Activated T-cell treated with anti-CD3 and anti-CD28 coated beads, Interleukin-2, amount 50 U/mL, for 72 hours (primary cell): ENCODE data around the gene C2orf49. TPM values are rescaled to one million over a fixed set of nuclear protein-coding genes. Genes with fewer than 3 reads are reported as not detected.
A peak's percentile ranks its signal among the peaks of the same experiment; 100 is the strongest.
"Not testable (repeated sequence)": the region's sequence is repeated elsewhere in the genome, so short reads cannot be mapped to it uniquely, and the experiment has no call there.

Experiments used
- ATAC-seq, 2 donors: fragments of 150-1000 bp; cut with Tn5 transposase; replicated peaks in 1 of 2; 2 replicates each; pipeline ENCODE4 v1.10.0; 2021; ENCODE audit warnings: moderate library complexity in 2 of 2, mild to moderate bottlenecking in 1 of 2
- DNase-seq, 2 donors: peaks; one replicate each; pipeline ENCODE4 v3.0.0; 2021 to 2022; ENCODE audit warnings: mixed read lengths in 1 of 2
- H3K27ac Mint-ChIP-seq: one replicate; pipeline ENCODE4 v1.8.0; 2022; ENCODE audit warnings: mild to moderate bottlenecking, moderate library complexity, mixed read lengths
- H3K27me3 Mint-ChIP-seq: one replicate; pipeline ENCODE4 v1.8.0; 2022; ENCODE audit warnings: low read depth, mixed read lengths
- H3K36me3 Mint-ChIP-seq, 2 donors: one replicate each; pipeline ENCODE4 v1.8.0; 2022; ENCODE audit warnings: mixed read lengths in 2 of 2, mild to moderate bottlenecking in 1 of 2; ENCODE audit not compliant: insufficient read depth in 2 of 2
- H3K4me1 Mint-ChIP-seq: one replicate; pipeline ENCODE4 v1.8.0; 2022; ENCODE audit warnings: low read depth, mixed read lengths
- H3K4me3 Mint-ChIP-seq, 2 donors: one replicate each; pipeline ENCODE4 v1.8.0; 2022; ENCODE audit warnings: mild to moderate bottlenecking in 2 of 2, mixed read lengths in 2 of 2, moderate library complexity in 2 of 2
- H3K9me3 Mint-ChIP-seq, 2 donors: one replicate each; pipeline ENCODE4 v1.8.0; 2022; ENCODE audit warnings: mixed read lengths in 2 of 2
- total RNA-seq, 2 donors: library from RNA; stranded (reverse); gene quantifications; one replicate each; pipeline ENCODE4 v1.2.3, GENCODE V29; 2022

The C2orf49 gene
- total RNA-seq, 2 donors from 2014 or later, result 15.9 to 18.9 TPM

- Mint-ChIP-seq H3K4me3 (peak overlapping the region in 1 of 2 donors; percentile 8), H3K27ac (peak overlapping the region; percentile 55), H3K4me1 (peaks cover 76% of the 10 kb centered on the region)
- not testable (repeated sequence) for DNase-seq, H3K36me3 Mint-ChIP-seq, H3K27me3 Mint-ChIP-seq, ATAC-seq, H3K9me3 Mint-ChIP-seq
These were observed 10.1 kb upstream of the C2orf49 start for GRCh38 chr2:105327271-105327670.

- no peak for ATAC-seq
- Mint-ChIP-seq H3K27ac (peak overlapping the region; percentile 90), H3K4me1 (peaks cover 72% of the 10 kb centered on the region), H3K9me3 (no peaks in the 10 kb centered on the region), H3K4me3 (peak overlapping the region; percentile 90 to 98), H3K36me3 (peaks cover 0 to 2% of the 10 kb centered on the region in 2 donors), H3K27me3 (no peaks in the 10 kb centered on the region)
- no peak for DNase-seq
These were observed 9.7 kb upstream of the C2orf49 start for GRCh38 chr2:105327690-105328089.

DNA sequence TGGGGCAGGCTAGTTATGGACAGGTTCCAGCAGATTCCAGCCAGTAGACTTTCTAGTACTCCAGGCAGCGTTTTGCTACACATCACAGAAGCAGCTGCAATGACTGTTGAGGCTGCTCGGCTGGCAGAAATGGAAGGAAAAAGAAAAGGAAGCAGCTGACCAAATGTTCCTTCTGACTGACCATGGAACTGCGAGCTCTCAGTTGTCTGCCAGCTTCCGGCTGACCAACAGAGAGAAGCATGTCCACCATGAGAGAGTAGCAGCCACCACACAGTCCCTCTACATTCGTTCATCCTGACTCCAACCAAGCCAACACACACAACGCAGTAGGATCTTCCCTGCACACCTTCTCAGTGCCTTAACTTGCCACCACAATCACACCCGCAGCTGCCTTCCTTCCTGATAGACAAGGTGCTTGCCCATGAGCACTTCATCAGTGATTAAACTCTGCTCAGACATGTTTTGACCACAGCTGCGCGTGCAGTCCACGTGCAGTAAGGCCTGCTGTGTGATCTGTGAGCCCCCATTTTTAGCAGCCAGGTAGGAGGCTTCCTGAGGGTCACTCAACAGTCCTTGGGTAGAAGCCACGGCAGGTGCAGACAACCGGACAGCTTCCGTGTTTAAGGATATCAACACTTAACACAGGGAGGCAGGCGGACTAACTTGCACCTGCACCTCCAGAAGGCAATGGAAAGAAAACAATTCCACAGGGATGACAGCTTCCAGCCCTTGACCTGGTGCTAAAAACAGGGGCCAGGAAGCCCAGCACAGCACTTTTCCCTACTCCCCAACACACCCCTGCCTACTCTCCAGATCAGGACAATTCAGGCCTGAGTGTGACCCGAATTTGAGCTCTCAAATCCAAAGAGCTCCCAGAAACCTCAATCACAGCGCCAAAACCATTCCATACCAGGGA is 8.8 kb upstream of the C2orf49 start:
- peaks cover 0 to 2% of the 10 kb centered on the region in 2 donors for H3K36me3 Mint-ChIP-seq
- peaks cover 64% of the 10 kb centered on the region for H3K4me1 Mint-ChIP-seq
- H3K4me3 Mint-ChIP-seq, result peak overlapping the region; percentile 90 to 98
- peak; percentile 15 to 31 for DNase-seq
- H3K27ac Mint-ChIP-seq, result peak overlapping the region; percentile 90
- ATAC-seq, result no peak
- H3K27me3 Mint-ChIP-seq, result no peaks in the 10 kb centered on the region
- H3K9me3 Mint-ChIP-seq, result no peaks in the 10 kb centered on the region

DNA sequence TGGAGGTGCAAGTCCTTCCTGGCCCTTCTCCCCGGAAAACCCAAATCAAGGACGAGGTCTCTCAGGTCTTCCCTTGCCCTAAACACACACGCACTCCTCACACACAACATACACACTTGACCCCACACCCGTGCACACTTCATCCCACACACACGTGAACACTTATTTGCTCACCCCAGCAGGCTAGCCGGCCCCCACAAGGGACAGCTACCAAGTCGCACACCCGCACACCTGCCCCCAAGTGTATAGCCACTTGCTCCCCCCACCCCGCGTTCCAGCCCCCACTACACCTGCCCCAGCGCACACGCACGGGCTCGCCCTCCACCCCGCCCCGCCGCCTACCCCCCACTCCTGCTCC is 8.2 kb upstream of the C2orf49 start:
- peak in 1 of 2 donors; percentile 28 for DNase-seq
- peak; percentile 24 to 25 for ATAC-seq
- Mint-ChIP-seq H3K4me1 (peaks cover 57% of the 10 kb centered on the region), H3K36me3 (peaks cover 0 to 2% of the 10 kb centered on the region in 2 donors), H3K9me3 (no peaks in the 10 kb centered on the region), H3K27ac (peak overlapping the region; percentile 90), H3K27me3 (no peaks in the 10 kb centered on the region), H3K4me3 (peak overlapping the region; percentile 90 to 98)

GRCh38 chr2:105329561-105330495 is 7.5 kb upstream of the C2orf49 start, which contains the start of gene TGFBRAP1:
TSS of gene TGFBRAP1 (minus strand) at chr2:105329735. CDS start at chr2:105308301, 21,434 bp downstream.
- peaks cover 51% of the 10 kb centered on the region for H3K4me1 Mint-ChIP-seq
- H3K27me3 Mint-ChIP-seq, result no peaks in the 10 kb centered on the region
- peak within 1 kb of the TSS; percentile 96 for H3K27ac Mint-ChIP-seq
- DNase-seq, result peak; percentile 68 to 76
- H3K9me3 Mint-ChIP-seq, result no peaks in the 10 kb centered on the region
- H3K36me3 Mint-ChIP-seq, result peaks cover 0 to 2% of the 10 kb centered on the region in 2 donors
- H3K4me3 Mint-ChIP-seq, result peak within 1 kb of the TSS; percentile 91 to 98
- ATAC-seq, result peak; percentile 91 to 95

DNA sequence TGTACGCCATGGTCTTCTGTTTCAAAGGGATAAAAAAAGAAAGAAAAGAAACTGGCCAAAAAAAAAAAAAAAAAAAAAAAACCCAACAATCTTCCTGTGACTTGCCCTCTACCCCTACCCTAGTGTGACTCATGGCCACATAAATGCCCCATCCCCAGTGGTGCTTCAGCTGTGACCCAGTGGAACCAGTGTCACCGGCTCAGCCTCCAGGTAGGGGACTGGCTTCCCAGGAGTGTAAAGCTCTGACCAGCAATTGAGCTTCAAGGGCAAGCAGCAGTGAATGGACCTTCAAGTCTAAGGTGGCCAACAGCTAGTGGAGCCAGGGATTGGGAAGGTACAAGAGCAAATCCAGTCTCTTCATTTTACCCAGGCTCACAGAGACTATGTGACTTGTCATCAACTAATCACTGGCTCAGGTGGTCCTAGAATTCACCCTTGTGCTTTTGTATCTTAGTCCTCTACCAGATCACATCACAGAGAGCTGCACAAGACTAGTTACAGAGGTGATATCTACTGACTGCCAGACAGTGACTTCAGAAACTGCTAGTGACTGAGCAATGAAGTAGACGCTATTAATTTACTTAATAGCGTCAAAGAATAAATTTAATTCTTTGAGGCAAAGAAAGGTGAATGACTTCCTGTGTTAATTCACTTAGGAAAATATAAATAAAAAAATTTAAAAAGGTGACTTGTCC is 6.5 kb upstream of the C2orf49 start:
- H3K9me3 Mint-ChIP-seq, result no peaks in the 10 kb centered on the region
- peak; percentile 28 to 44 for DNase-seq
- peaks cover 52% of the 10 kb centered on the region for H3K4me1 Mint-ChIP-seq
- peaks cover 0 to 2% of the 10 kb centered on the region in 2 donors for H3K36me3 Mint-ChIP-seq
- H3K4me3 Mint-ChIP-seq, result peak overlapping the region; percentile 88 to 91
- peak; percentile 44 to 53 for ATAC-seq
- H3K27ac Mint-ChIP-seq, result peak overlapping the region; percentile 96
- no peaks in the 10 kb centered on the region for H3K27me3 Mint-ChIP-seq

DNA sequence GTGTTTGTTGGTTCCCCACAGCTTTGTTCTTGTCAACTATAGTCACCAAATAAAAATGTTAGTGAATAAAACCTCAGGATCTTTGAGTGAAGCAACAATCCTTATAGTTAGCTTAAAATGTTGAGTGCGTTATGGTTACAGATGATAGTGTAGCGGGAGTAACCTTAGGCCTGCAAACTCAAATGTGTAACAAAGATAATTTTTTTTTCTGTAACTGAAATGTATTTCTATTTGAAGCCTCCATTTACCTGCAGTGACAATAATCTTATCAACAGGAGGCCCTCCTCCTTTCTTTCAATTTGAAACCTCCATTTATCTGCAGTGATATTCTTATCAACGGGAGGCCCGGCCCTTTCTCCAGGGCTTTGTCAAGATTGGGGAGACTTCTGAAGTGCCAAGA is 3.1 kb upstream of the C2orf49 start:
- Mint-ChIP-seq H3K4me3 (no peak overlapping the region), H3K9me3 (no peaks in the 10 kb centered on the region), H3K27ac (no peak overlapping the region), H3K27me3 (no peaks in the 10 kb centered on the region), H3K36me3 (peaks cover 2 to 5% of the 10 kb centered on the region in 2 donors), H3K4me1 (peaks cover 46% of the 10 kb centered on the region)
- ATAC-seq (no peak), DNase-seq (no peak)

DNA sequence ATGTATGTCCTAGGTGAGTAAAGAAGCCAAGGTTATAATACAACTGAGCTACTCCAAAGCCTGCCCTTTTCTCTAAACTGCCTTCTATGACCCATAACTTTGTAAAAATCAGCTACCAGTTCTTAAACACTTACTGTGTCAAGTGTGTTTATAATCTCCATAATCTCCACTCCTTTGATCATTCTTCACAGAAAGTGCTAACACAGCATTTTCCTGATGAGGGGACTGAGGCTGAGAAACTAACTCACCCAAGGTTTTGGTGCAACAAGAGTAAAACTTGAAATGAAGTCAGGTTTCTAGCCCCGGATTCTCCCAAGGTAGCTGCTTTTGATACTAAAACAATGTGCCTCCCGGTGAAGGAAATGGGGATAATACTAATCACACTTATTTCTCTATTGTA is 1.9 kb upstream of the C2orf49 start:
- DNase-seq (no peak), ATAC-seq (no peak)
- Mint-ChIP-seq H3K4me1 (peaks cover 51% of the 10 kb centered on the region), H3K9me3 (no peaks in the 10 kb centered on the region), H3K36me3 (peaks cover 5% of the 10 kb centered on the region in 2 donors), H3K4me3 (no peak overlapping the region), H3K27ac (no peak overlapping the region), H3K27me3 (no peaks in the 10 kb centered on the region)

- peaks cover 5 to 6% of the 10 kb centered on the region in 2 donors for H3K36me3 Mint-ChIP-seq
- DNase-seq (no peak), ATAC-seq (no peak)
- H3K9me3 Mint-ChIP-seq, result no peaks in the 10 kb centered on the region
- peak overlapping the region; percentile 87 to 100 for H3K4me3 Mint-ChIP-seq
- peaks cover 46% of the 10 kb centered on the region for H3K4me1 Mint-ChIP-seq
- H3K27ac Mint-ChIP-seq, result peak overlapping the region; percentile 100
- no peaks in the 10 kb centered on the region for H3K27me3 Mint-ChIP-seq
These were observed 586 bp upstream of the C2orf49 start for GRCh38 chr2:105336786-105337121.

DNA sequence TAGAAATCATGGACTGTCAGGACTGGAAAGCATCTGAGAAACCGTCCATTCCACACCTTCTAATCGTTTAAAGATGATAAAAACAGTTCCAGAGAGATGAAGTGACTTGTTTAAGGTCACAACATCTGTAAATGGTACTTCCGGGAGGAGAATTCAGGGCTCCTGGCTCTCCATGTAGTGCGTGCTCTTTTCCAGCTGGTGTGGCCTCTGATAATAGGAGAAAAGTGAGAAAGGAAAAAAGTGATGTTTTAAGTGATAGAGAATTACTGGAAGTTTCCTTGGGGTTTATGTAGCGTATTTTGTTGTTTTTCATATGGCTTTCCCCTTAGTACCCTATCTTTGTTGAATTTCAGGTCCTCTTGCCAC is 663 bp downstream of the C2orf49 start:
- peaks cover 5 to 9% of the 10 kb centered on the region in 2 donors for H3K36me3 Mint-ChIP-seq
- H3K9me3 Mint-ChIP-seq, result no peaks in the 10 kb centered on the region
- H3K4me3 Mint-ChIP-seq, result peak overlapping the region; percentile 87 to 100
- ATAC-seq, result peak in 1 of 2 donors; percentile 6
- peaks cover 46% of the 10 kb centered on the region for H3K4me1 Mint-ChIP-seq
- peak overlapping the region; percentile 81 for H3K27ac Mint-ChIP-seq
- DNase-seq, result no peak
- H3K27me3 Mint-ChIP-seq, result no peaks in the 10 kb centered on the region

GRCh38 chr2:105339414-105339813 is 2.1 kb downstream of the C2orf49 start:
- DNase-seq (no peak), ATAC-seq (no peak)
- peak overlapping the region; percentile 87 to 100 for H3K4me3 Mint-ChIP-seq
- peaks cover 46% of the 10 kb centered on the region for H3K4me1 Mint-ChIP-seq
- peaks cover 5 to 9% of the 10 kb centered on the region in 2 donors for H3K36me3 Mint-ChIP-seq
- no peaks in the 10 kb centered on the region for H3K27me3 Mint-ChIP-seq
- no peaks in the 10 kb centered on the region for H3K9me3 Mint-ChIP-seq
- H3K27ac Mint-ChIP-seq, result peak overlapping the region; percentile 81

- H3K27me3 Mint-ChIP-seq, result no peaks in the 10 kb centered on the region
- H3K27ac Mint-ChIP-seq, result no peak overlapping the region
- peaks cover 0 to 14% of the 10 kb centered on the region in 2 donors for H3K36me3 Mint-ChIP-seq
- ATAC-seq (no peak), DNase-seq (no peak)
- H3K9me3 Mint-ChIP-seq, result no peaks in the 10 kb centered on the region
- no peak overlapping the region for H3K4me3 Mint-ChIP-seq
- peaks cover 4% of the 10 kb centered on the region for H3K4me1 Mint-ChIP-seq
These were observed 7.5 kb downstream of the C2orf49 start for GRCh38 chr2:105344704-105345345.
